HCT116 (cell line): ENCODE results near the gene RABGEF1. TPM values are rescaled to one million over a fixed set of nuclear protein-coding genes. Genes with fewer than 3 reads are reported as not detected.
"Not testable (repeated sequence)": the region's sequence is repeated elsewhere in the genome, so short reads cannot be mapped to it uniquely, and the experiment has no call there.

ENCODE experiments used
- ATAC-seq: fragments of 200-7000 bp; cut with Tn5 transposase; 2 replicates; pipeline ENCODE4 v1.9.1; 2020; ENCODE audit warnings: mild to moderate bottlenecking, moderate library complexity
- BruUV-seq: library from RNA; stranded (reverse); fragments of 400-500 nt; replicated peaks from 2 replicates; lab custom pipeline; 2021; lab: Mats Ljungman, UMichigan
- CTCF ChIA-PET: fragments of 300-600 bp; sonication (Branson Sonifier 250); formaldehyde crosslinking; loops from one replicate; lab custom pipeline; 2021; ENCODE audit warnings: antibody characterized with exemption; lab: Charles Lee
- POLR2A ChIA-PET: fragments of 300-600, 350-600 bp; sonication (Branson Sonifier 250); formaldehyde crosslinking; loops from one replicate; lab custom pipeline; 2021; ENCODE audit warnings: antibody characterized with exemption; lab: Charles Lee
- RAD21 ChIA-PET, 2 experiments: fragments of 300-600 bp; sonication (Branson Sonifier 250); formaldehyde crosslinking; loops; one replicate each; lab custom pipeline; 2023; ENCODE audit warnings: low total read pairs in 2 of 2; ENCODE audit not compliant: uncharacterized antibody in 2 of 2, unreplicated experiment in 2 of 2, low non-redundant PET in 1 of 2; lab: Charles Lee
- DNase-seq: peaks from one replicate; pipeline ENCODE4 v3.0.0-alpha.2; 2010; ENCODE audit warnings: low read depth, low spot score
- H2AFZ ChIP-seq: fragments of 200-600 bp; shearing (Covaris generic), sonication (generic); 2 replicates; pipeline ENCODE4 v1.6.1; 2017; ENCODE audit warnings: low read depth, mixed run types, mixed read lengths, antibody characterized with exemption, low read length; ENCODE audit not compliant: poor library complexity, severe bottlenecking
- H3K27ac ChIP-seq: 2 replicates; pipeline ENCODE4 v1.5.1; 2012; ENCODE audit warnings: low read depth, low read length
- H3K27me3 ChIP-seq: fragments of 200-600 bp; sonication (generic); 2 replicates; pipeline ENCODE4 v1.6.1; 2016; ENCODE audit warnings: mixed run types, low read length, mixed read lengths; ENCODE audit not compliant: insufficient read depth
- H3K36me3 ChIP-seq, 2 experiments: fragments of 200-500 bp in 1 of 2; fragments of 200-600 bp in 1 of 2; sonication (Bioruptor generic) in 1 of 2; sonication (generic) in 1 of 2; 2 replicates each; pipeline versions ENCODE4 v1.5.1 to v1.6.1; 2014 to 2016; ENCODE audit warnings: low read length in 2 of 2, inconsistent platforms in 1 of 2, mixed read lengths in 1 of 2, mixed run types in 1 of 2; ENCODE audit not compliant: insufficient read depth in 2 of 2, control insufficient read depth in 1 of 2
- H3K4me1 ChIP-seq, 2 experiments: fragments of 200-600 bp in 1 of 2; sonication (generic) in 1 of 2; 2 replicates each; pipeline versions ENCODE4 v1.5.1 to v1.6.1; 2012 to 2017; ENCODE audit warnings: low read length in 2 of 2, inconsistent platforms in 1 of 2, mild to moderate bottlenecking in 1 of 2, mixed read lengths in 1 of 2, mixed run types in 1 of 2, moderate library complexity in 1 of 2; ENCODE audit not compliant: insufficient read depth in 2 of 2, control insufficient read depth in 1 of 2
- H3K4me2 ChIP-seq: fragments of 200-600 bp; sonication (generic); 2 replicates; pipeline ENCODE4 v1.6.1; 2017; ENCODE audit warnings: mixed run types, low read length, mixed read lengths
- H3K4me3 ChIP-seq, 2 experiments: fragments of 200-600 bp in 1 of 2; sonication (generic) in 1 of 2; replicated peaks in 1 of 2; 2 replicates each; pipeline ENCODE4 v1.5.1; 2011 to 2016; ENCODE audit warnings: low read length in 2 of 2, control low read depth in 1 of 2, low read depth in 1 of 2, mild to moderate bottlenecking in 1 of 2, mixed read lengths in 1 of 2, mixed run types in 1 of 2
- H3K79me2 ChIP-seq: fragments of 200-600 bp; sonication (generic); 2 replicates; pipeline ENCODE4 v1.6.1; 2017; ENCODE audit warnings: mild to moderate bottlenecking, mixed run types, low read length, moderate library complexity, mixed read lengths; ENCODE audit not compliant: insufficient read depth
- H3K9ac ChIP-seq: fragments of 200-600 bp; sonication (generic); 2 replicates; pipeline ENCODE4 v1.6.1; 2016; ENCODE audit warnings: low read length, mixed read lengths
- H3K9me2 ChIP-seq: fragments of 200-600 bp; sonication (generic), shearing (Covaris generic); 2 replicates; pipeline ENCODE4 v1.6.1; 2017; ENCODE audit warnings: mixed run types, mild to moderate bottlenecking, moderate library complexity; ENCODE audit not compliant: insufficient read depth
- H3K9me3 ChIP-seq, 2 experiments: fragments of 200-500 bp in 1 of 2; fragments of 200-600 bp in 1 of 2; sonication (Bioruptor generic) in 1 of 2; sonication (generic) in 1 of 2; 2 replicates each; pipeline ENCODE4 v1.6.1; 2014 to 2017; ENCODE audit warnings: low read length in 2 of 2, mixed read lengths in 2 of 2, inconsistent platforms in 1 of 2, low read depth in 1 of 2, mild to moderate bottlenecking in 1 of 2, mixed run types in 1 of 2, moderate library complexity in 1 of 2; ENCODE audit not compliant: control insufficient read depth in 1 of 2, insufficient read depth in 1 of 2
- H4K20me1 ChIP-seq: fragments of 200-600 bp; sonication (generic), shearing (Covaris generic); 2 replicates; pipeline ENCODE4 v1.6.1; 2017; ENCODE audit warnings: mixed run types, mild to moderate bottlenecking, moderate library complexity; ENCODE audit not compliant: insufficient read depth
- CBX3 ChIP-seq: IDR thresholded peaks from 2 replicates; pipeline ENCODE4 v1.6.1; 2012; ENCODE audit warnings: low read depth
- EGR1 ChIP-seq: IDR thresholded peaks from 2 replicates; pipeline ENCODE4 v1.6.1; 2012; ENCODE audit warnings: low read depth
- JUND ChIP-seq: IDR thresholded peaks from 2 replicates; pipeline ENCODE4 v1.6.1; 2012
- SRF ChIP-seq: IDR thresholded peaks from 2 replicates; pipeline ENCODE4 v1.6.1; 2012; ENCODE audit warnings: low read depth
- TCF7L2 ChIP-seq: IDR thresholded peaks from 2 replicates; pipeline ENCODE4 v1.7.0; 2011; ENCODE audit warnings: borderline replicate concordance, inconsistent platforms; ENCODE audit not compliant: insufficient read depth, insufficient read length; ENCODE audit errors: extremely low read depth
- YY1 ChIP-seq: IDR thresholded peaks from 2 replicates; pipeline ENCODE4 v1.6.1; 2011; ENCODE audit warnings: low read length, low read depth, moderate library complexity, mild to moderate bottlenecking; ENCODE audit not compliant: insufficient replicate concordance; ENCODE audit errors: extremely low read depth
- intact Hi-C: fragments of 100-400 bp; cut with micrococcal nuclease; formaldehyde crosslinking; loops from 2 replicates; pipeline ENCODE4 v1.10.0; 2022
- total RNA-seq: library from RNA; stranded (reverse); gene quantifications from one replicate; pipeline ENCODE4 v1.2.1, GENCODE V29; 2021; ENCODE audit not compliant: unreplicated experiment
- TF ChIP-seq, protein P1 (sequence below), 3 experiments: fragments of 200-600 bp in 1 of 3; sonication (generic) in 1 of 3; IDR thresholded peaks in 2 of 3; conservative IDR thresholded peaks in 1 of 3; 2 replicates each; pipeline ENCODE4 v1.5.1; 2012 to 2017; ENCODE audit warnings: low read depth in 2 of 3, low read length in 2 of 3, antibody characterized with exemption in 1 of 3, borderline replicate concordance in 1 of 3, control low read depth in 1 of 3, mild to moderate bottlenecking in 1 of 3, mixed read lengths in 1 of 3, mixed run types in 1 of 3, moderate library complexity in 1 of 3; ENCODE audit not compliant: insufficient read depth in 1 of 3

RABGEF1 gene
- total RNA-seq, 1 experiment from 2014 or later, result 22.9 TPM

DNA sequence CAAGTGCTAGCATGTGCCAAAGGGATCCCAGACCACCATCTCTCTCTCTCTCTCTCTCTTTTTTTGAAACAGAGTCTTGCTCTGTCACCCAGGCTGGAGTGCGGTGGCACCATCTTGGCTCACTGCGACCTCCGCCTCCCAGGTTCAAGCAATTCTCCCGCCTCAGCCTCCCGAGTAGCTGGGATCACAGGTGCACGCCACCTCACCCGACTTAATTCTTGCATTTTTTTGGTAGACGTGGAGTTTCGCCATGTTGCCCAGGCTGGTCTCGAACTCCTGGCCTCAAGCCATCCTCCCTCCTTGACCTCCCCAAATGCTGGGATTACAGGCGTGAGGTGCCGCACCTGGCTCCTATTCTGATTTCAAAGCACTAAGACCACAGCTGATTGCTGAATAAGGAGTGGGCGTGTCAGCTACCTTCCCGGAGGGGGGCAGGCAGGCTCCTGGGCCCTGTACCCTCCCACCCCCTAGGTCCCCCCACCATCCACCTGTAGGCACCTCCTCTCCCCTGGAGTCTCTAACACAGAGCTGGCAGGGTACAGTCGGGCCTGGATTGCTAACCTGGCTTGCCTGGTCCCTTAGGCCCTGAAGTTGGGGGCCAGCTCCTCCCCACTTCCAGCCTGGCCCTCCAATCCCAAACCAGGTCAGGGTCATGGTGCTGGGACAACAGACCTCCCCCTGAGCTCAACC is 74.8 kb downstream of the RABGEF1 start:
- BruUV-seq, H3K27me3 ChIP-seq, H3K9me3 ChIP-seq, H3K9me2 ChIP-seq, H3K27ac ChIP-seq, H3K79me2 ChIP-seq, intact Hi-C loops, DNase-seq, H3K4me2 ChIP-seq, ATAC-seq, H3K36me3 ChIP-seq, POLR2A ChIA-PET, CTCF ChIA-PET, H2AFZ ChIP-seq, H4K20me1 ChIP-seq, RAD21 ChIA-PET, H3K4me3 ChIP-seq, H3K9ac ChIP-seq: not testable (repeated sequence)
- peaks cover 4 to 12% of the 10 kb centered on the region in 2 experiments; a peak in 3 of 4 replicates for H3K4me1 ChIP-seq

DNA sequence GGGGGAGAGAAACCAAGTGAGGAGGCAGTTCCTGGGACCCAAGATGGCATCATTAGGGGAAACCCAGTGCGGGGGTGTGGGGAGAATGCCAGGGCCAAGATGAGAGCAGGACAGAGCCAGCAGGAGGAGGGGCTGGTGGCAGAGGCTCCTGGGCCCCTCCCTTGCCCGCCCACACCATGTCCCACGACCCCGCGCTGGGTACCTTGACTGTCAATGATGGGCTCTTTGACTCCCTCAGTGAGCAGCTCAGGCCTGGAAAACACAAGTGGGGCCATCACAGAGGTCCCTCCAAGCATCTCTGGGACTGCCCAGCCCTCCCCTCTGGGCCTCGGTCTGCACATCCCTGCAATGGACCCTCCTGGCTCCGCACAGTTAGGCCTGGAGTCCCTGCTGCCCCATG is 75.4 kb downstream of the RABGEF1 start:
- TF ChIP-seq SRF, result no peak
- TF ChIP-seq JUND, result no peak
- no peak for TF ChIP-seq TCF7L2
- no peak for TF ChIP-seq EGR1
- TF ChIP-seq, protein P1, sequence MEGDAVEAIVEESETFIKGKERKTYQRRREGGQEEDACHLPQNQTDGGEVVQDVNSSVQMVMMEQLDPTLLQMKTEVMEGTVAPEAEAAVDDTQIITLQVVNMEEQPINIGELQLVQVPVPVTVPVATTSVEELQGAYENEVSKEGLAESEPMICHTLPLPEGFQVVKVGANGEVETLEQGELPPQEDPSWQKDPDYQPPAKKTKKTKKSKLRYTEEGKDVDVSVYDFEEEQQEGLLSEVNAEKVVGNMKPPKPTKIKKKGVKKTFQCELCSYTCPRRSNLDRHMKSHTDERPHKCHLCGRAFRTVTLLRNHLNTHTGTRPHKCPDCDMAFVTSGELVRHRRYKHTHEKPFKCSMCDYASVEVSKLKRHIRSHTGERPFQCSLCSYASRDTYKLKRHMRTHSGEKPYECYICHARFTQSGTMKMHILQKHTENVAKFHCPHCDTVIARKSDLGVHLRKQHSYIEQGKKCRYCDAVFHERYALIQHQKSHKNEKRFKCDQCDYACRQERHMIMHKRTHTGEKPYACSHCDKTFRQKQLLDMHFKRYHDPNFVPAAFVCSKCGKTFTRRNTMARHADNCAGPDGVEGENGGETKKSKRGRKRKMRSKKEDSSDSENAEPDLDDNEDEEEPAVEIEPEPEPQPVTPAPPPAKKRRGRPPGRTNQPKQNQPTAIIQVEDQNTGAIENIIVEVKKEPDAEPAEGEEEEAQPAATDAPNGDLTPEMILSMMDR (IDR thresholded peaks at IDR 0.05 in 2 of 3, conservative IDR thresholded peaks at IDR 0.05 in 1 of 3; ENCODE audit: borderline replicate concordance in 1 of 3, insufficient read depth in 1 of 3, low read depth in 2 of 3, low read length in 2 of 3), result no peak
- no peak for TF ChIP-seq CBX3
- no peak for TF ChIP-seq YY1
- Histone ChIP-seq H3K9me3 (no peaks in the 10 kb centered on the region), H4K20me1 (no peaks in the 10 kb centered on the region), H3K36me3 (peaks cover 0 to 1% of the 10 kb centered on the region in 2 experiments; a peak in 2 of 4 replicates), H3K4me1 (peaks cover 4 to 12% of the 10 kb centered on the region in 2 experiments; a peak in 3 of 4 replicates), H3K4me2 (no peak overlapping the region), H3K4me3 (no peak overlapping the region), H3K9ac (no peak overlapping the region), H2AFZ (no peak overlapping the region), H3K9me2 (no peaks in the 10 kb centered on the region), H3K27ac (no peak overlapping the region), H3K27me3 (no peaks in the 10 kb centered on the region), H3K79me2 (no peaks in the 10 kb centered on the region)
- POLR2A ChIA-PET, result no interaction called here
- no peak for ATAC-seq
- RAD21 ChIA-PET, result no interaction called here
- CTCF ChIA-PET, result no interaction called here
- intact Hi-C loops, result no loop called here
- no TSS peak for BruUV-seq
- no peak for DNase-seq

DNA sequence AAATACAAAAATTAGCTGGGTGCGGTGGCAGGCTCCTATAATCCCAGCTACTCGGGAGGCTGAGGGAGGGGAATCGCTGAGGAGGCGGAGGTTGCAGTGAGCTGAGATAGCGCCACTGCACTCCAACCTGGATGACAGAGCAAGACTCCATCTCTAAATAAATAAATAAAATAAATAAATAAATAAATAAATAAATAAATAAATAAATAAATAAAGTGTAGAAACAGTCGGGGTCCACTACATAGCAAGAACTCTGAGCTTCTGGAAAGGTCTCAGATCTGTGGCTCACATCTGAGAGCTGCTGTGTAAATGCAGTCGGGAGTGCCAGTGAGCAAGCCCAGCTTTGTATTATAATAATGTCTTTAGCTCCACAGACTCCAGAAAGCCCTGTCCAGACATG is 76.1 kb downstream of the RABGEF1 start:
- H3K4me2 ChIP-seq, H3K4me3 ChIP-seq, H4K20me1 ChIP-seq, RAD21 ChIA-PET, H3K9me3 ChIP-seq, DNase-seq, H3K9ac ChIP-seq, H2AFZ ChIP-seq, H3K9me2 ChIP-seq, H3K79me2 ChIP-seq, H3K36me3 ChIP-seq, POLR2A ChIA-PET, intact Hi-C loops, H3K27ac ChIP-seq, BruUV-seq, H3K27me3 ChIP-seq, CTCF ChIA-PET, ATAC-seq: not testable (repeated sequence)
- peaks cover 4 to 12% of the 10 kb centered on the region in 2 experiments; a peak in 3 of 4 replicates for H3K4me1 ChIP-seq
